Measurements from ENCODE around the gene CYB5B.

The CYB5B gene

GRCh38 chr16:69444873-69445517 is 20.6 kb downstream of the CYB5B start:
- H3K27me3 Mint-ChIP-seq (ENCODE audit: low read depth): no peaks in the 10 kb centered on the region
- no peak for DNase-seq (ENCODE audit: low spot score)
- peak overlapping the region; percentile 84 for H3K4me3 Mint-ChIP-seq
- peaks cover 55% of the 10 kb centered on the region for H3K4me1 Mint-ChIP-seq (ENCODE audit: low read depth)
- H3K36me3 Mint-ChIP-seq (ENCODE audit: low read depth): peaks cover 47% of the 10 kb centered on the region
- no peaks in the 10 kb centered on the region for H3K9me3 Mint-ChIP-seq
- peak overlapping the region; percentile 96 for H3K27ac Mint-ChIP-seq

- Mint-ChIP-seq H3K36me3 (ENCODE audit: low read depth) (peaks cover 59% of the 10 kb centered on the region), H3K27me3 (ENCODE audit: low read depth) (no peaks in the 10 kb centered on the region), H3K4me3 (no peak overlapping the region), H3K27ac (peak overlapping the region; percentile 28), H3K9me3 (no peaks in the 10 kb centered on the region), H3K4me1 (ENCODE audit: low read depth) (peaks cover 50% of the 10 kb centered on the region)
- no peak for DNase-seq (ENCODE audit: low spot score)
Measured at GRCh38 chr16:69448470-69449193, 24.2 kb downstream of the CYB5B start.

GRCh38 chr16:69451166-69451565 is 26.7 kb downstream of the CYB5B start:
- H3K27ac Mint-ChIP-seq: peak overlapping the region; percentile 69
- peak overlapping the region; percentile 5 for H3K4me3 Mint-ChIP-seq
- H3K4me1 Mint-ChIP-seq (ENCODE audit: low read depth): peaks cover 47% of the 10 kb centered on the region
- no peaks in the 10 kb centered on the region for H3K9me3 Mint-ChIP-seq
- H3K36me3 Mint-ChIP-seq (ENCODE audit: low read depth): peaks cover 65% of the 10 kb centered on the region
- H3K27me3 Mint-ChIP-seq (ENCODE audit: low read depth): no peaks in the 10 kb centered on the region
- peak; percentile 27 for DNase-seq (ENCODE audit: low spot score)

GRCh38 chr16:69453936-69454335 is 29.5 kb downstream of the CYB5B start:
- H3K9me3 Mint-ChIP-seq: no peaks in the 10 kb centered on the region
- DNase-seq (ENCODE audit: low spot score): no peak
- H3K4me1 Mint-ChIP-seq (ENCODE audit: low read depth): peaks cover 38% of the 10 kb centered on the region
- no peak overlapping the region for H3K4me3 Mint-ChIP-seq
- H3K27me3 Mint-ChIP-seq (ENCODE audit: low read depth): no peaks in the 10 kb centered on the region
- H3K36me3 Mint-ChIP-seq (ENCODE audit: low read depth): peaks cover 62% of the 10 kb centered on the region
- no peak overlapping the region for H3K27ac Mint-ChIP-seq

GRCh38 chr16:69463876-69464275 is 39.5 kb downstream of the CYB5B start:
- peaks cover 42% of the 10 kb centered on the region for H3K36me3 Mint-ChIP-seq (ENCODE audit: low read depth)
- H3K4me3 Mint-ChIP-seq: peak overlapping the region; percentile 73
- no peaks in the 10 kb centered on the region for H3K9me3 Mint-ChIP-seq
- H3K4me1 Mint-ChIP-seq (ENCODE audit: low read depth): peaks cover 55% of the 10 kb centered on the region
- no peak for DNase-seq (ENCODE audit: low spot score)
- H3K27ac Mint-ChIP-seq: peak overlapping the region; percentile 88
- no peaks in the 10 kb centered on the region for H3K27me3 Mint-ChIP-seq (ENCODE audit: low read depth)

- DNase-seq (ENCODE audit: low spot score): peak; percentile 52
- peaks cover 38% of the 10 kb centered on the region for H3K36me3 Mint-ChIP-seq (ENCODE audit: low read depth)
- H3K4me1 Mint-ChIP-seq (ENCODE audit: low read depth): peaks cover 64% of the 10 kb centered on the region
- H3K27me3 Mint-ChIP-seq (ENCODE audit: low read depth): no peaks in the 10 kb centered on the region
- peak overlapping the region; percentile 88 for H3K27ac Mint-ChIP-seq
- H3K4me3 Mint-ChIP-seq: peak overlapping the region; percentile 73
- H3K9me3 Mint-ChIP-seq: no peaks in the 10 kb centered on the region
Measured at GRCh38 chr16:69465083-69465721, 40.8 kb downstream of the CYB5B start.

GRCh38 chr16:69465881-69466280 is 41.5 kb downstream of the CYB5B start:
- peak overlapping the region; percentile 73 for H3K4me3 Mint-ChIP-seq
- H3K27me3 Mint-ChIP-seq (ENCODE audit: low read depth): no peaks in the 10 kb centered on the region
- no peaks in the 10 kb centered on the region for H3K9me3 Mint-ChIP-seq
- peaks cover 64% of the 10 kb centered on the region for H3K4me1 Mint-ChIP-seq (ENCODE audit: low read depth)
- DNase-seq (ENCODE audit: low spot score): no peak
- peak overlapping the region; percentile 88 for H3K27ac Mint-ChIP-seq
- H3K36me3 Mint-ChIP-seq (ENCODE audit: low read depth): peaks cover 33% of the 10 kb centered on the region

GRCh38 chr16:69466547-69466946 is 42.1 kb downstream of the CYB5B start:
- Mint-ChIP-seq H3K9me3 (no peaks in the 10 kb centered on the region), H3K4me1 (ENCODE audit: low read depth) (peaks cover 66% of the 10 kb centered on the region), H3K4me3 (peak overlapping the region; percentile 27), H3K27me3 (ENCODE audit: low read depth) (no peaks in the 10 kb centered on the region), H3K27ac (peak overlapping the region; percentile 88), H3K36me3 (ENCODE audit: low read depth) (peaks cover 30% of the 10 kb centered on the region)
- no peak for DNase-seq (ENCODE audit: low spot score)

- peaks cover 30% of the 10 kb centered on the region for H3K36me3 Mint-ChIP-seq (ENCODE audit: low read depth)
- no peak overlapping the region for H3K4me3 Mint-ChIP-seq
- no peaks in the 10 kb centered on the region for H3K27me3 Mint-ChIP-seq (ENCODE audit: low read depth)
- peaks cover 64% of the 10 kb centered on the region for H3K4me1 Mint-ChIP-seq (ENCODE audit: low read depth)
- H3K9me3 Mint-ChIP-seq: no peaks in the 10 kb centered on the region
- DNase-seq (ENCODE audit: low spot score): no peak
- peak overlapping the region; percentile 88 for H3K27ac Mint-ChIP-seq
Measured at GRCh38 chr16:69467080-69467479, 42.7 kb downstream of the CYB5B start.

GRCh38 chr16:69467531-69468204 is 43.2 kb downstream of the CYB5B start:
- H3K27ac Mint-ChIP-seq: no peak overlapping the region
- no peaks in the 10 kb centered on the region for H3K27me3 Mint-ChIP-seq (ENCODE audit: low read depth)
- H3K4me3 Mint-ChIP-seq: no peak overlapping the region
- no peaks in the 10 kb centered on the region for H3K9me3 Mint-ChIP-seq
- DNase-seq (ENCODE audit: low spot score): no peak
- peaks cover 27% of the 10 kb centered on the region for H3K36me3 Mint-ChIP-seq (ENCODE audit: low read depth)
- peaks cover 62% of the 10 kb centered on the region for H3K4me1 Mint-ChIP-seq (ENCODE audit: low read depth)

GRCh38 chr16:69469807-69470561 is 45.6 kb downstream of the CYB5B start:
- Mint-ChIP-seq H3K4me1 (ENCODE audit: low read depth) (peaks cover 42% of the 10 kb centered on the region), H3K27ac (peak overlapping the region; percentile 33), H3K27me3 (ENCODE audit: low read depth) (no peaks in the 10 kb centered on the region), H3K4me3 (peak overlapping the region; percentile 30), H3K36me3 (ENCODE audit: low read depth) (peaks cover 9% of the 10 kb centered on the region), H3K9me3 (no peaks in the 10 kb centered on the region)
- DNase-seq (ENCODE audit: low spot score): peak; percentile 29

GRCh38 chr16:69471121-69471520 is 46.7 kb downstream of the CYB5B start:
- no peak overlapping the region for H3K27ac Mint-ChIP-seq
- H3K4me1 Mint-ChIP-seq (ENCODE audit: low read depth): peaks cover 31% of the 10 kb centered on the region
- no peak for DNase-seq (ENCODE audit: low spot score)

GRCh38 chr16:69474408-69474807 is 50.0 kb downstream of the CYB5B start:
- H3K36me3 Mint-ChIP-seq (ENCODE audit: low read depth): no peaks in the 10 kb centered on the region
- H3K4me3 Mint-ChIP-seq: no peak overlapping the region
- no peak for DNase-seq (ENCODE audit: low spot score)
- no peaks in the 10 kb centered on the region for H3K9me3 Mint-ChIP-seq
- no peaks in the 10 kb centered on the region for H3K27me3 Mint-ChIP-seq (ENCODE audit: low read depth)
- H3K4me1 Mint-ChIP-seq (ENCODE audit: low read depth): peaks cover 14% of the 10 kb centered on the region
- H3K27ac Mint-ChIP-seq: no peak overlapping the region

More at GRCh38 chr16:69471121-69471520, 46.7 kb downstream of the CYB5B start:
- H3K4me3 Mint-ChIP-seq: no peak overlapping the region
- H3K36me3 Mint-ChIP-seq (ENCODE audit: low read depth): peaks cover 6% of the 10 kb centered on the region
- H3K27me3 Mint-ChIP-seq (ENCODE audit: low read depth): no peaks in the 10 kb centered on the region
- H3K9me3 Mint-ChIP-seq: no peaks in the 10 kb centered on the region

Measured in T-helper 2 cell treated with Interferon-gamma antibody and Interleukin-4, amounts not matched to agents 5 μg/mL and 100 μg/mL, for 36 hours (primary cell).